Activated B cell treated with CpG ODN at 0.5 μM for 24 hours (primary cell): ENCODE data around the gene FRMD5. TPM values are rescaled to one million over a fixed set of nuclear protein-coding genes. Genes with fewer than 3 reads are reported as not detected.

Experiments
- ATAC-seq: fragments of 200-7000 bp; cut with Tn5 transposase; one replicate; pipeline ENCODE4 v1.10.0; 2021; ENCODE audit warnings: low read depth, mild to moderate bottlenecking, moderate library complexity
- CTCF ChIA-PET: fragments of 350-600 bp; sonication (Branson Sonifier 250); formaldehyde crosslinking; loops from one replicate; lab custom pipeline; 2021; ENCODE audit warnings: antibody characterized with exemption; lab: Charles Lee
- POLR2A ChIA-PET: fragments of 350-600 bp; sonication (Branson Sonifier 250); formaldehyde crosslinking; loops from one replicate; lab custom pipeline; 2021; ENCODE audit warnings: antibody characterized with exemption; lab: Charles Lee
- DNase-seq: peaks from one replicate; pipeline ENCODE4 v3.0.0; 2022
- H3K27ac Mint-ChIP-seq: one replicate; pipeline ENCODE4 v1.8.0; 2020; ENCODE audit warnings: mixed read lengths
- H3K27me3 Mint-ChIP-seq: one replicate; pipeline ENCODE4 v1.8.0; 2021; ENCODE audit warnings: mixed read lengths
- H3K36me3 Mint-ChIP-seq: one replicate; pipeline ENCODE4 v1.8.0; 2021; ENCODE audit warnings: low read depth, mixed read lengths
- H3K4me1 Mint-ChIP-seq: one replicate; pipeline ENCODE4 v1.8.0; 2021; ENCODE audit warnings: mixed read lengths
- H3K4me3 Mint-ChIP-seq: one replicate; pipeline ENCODE4 v1.8.0; 2020; ENCODE audit warnings: mild to moderate bottlenecking, mixed read lengths
- H3K9me3 Mint-ChIP-seq: one replicate; pipeline ENCODE4 v1.8.0; 2020; ENCODE audit warnings: mixed read lengths
- CTCF ChIP-seq: fragments of 200-600 bp; IDR thresholded peaks from one replicate; pipeline ENCODE4 v1.8.0; 2022; ENCODE audit warnings: antibody characterized with exemption, mild to moderate bottlenecking
- intact Hi-C: fragments of 100-400 bp; cut with micrococcal nuclease; formaldehyde crosslinking; loops from one replicate; pipeline ENCODE4 v1.15.1; 2024
- total RNA-seq: library from RNA; stranded (reverse); gene quantifications from 2 replicates; pipeline ENCODE4 v1.2.3, GENCODE V29; 2022

FRMD5 gene
- total RNA-seq, 1 donor from 2014 or later = 0.53 TPM

- Mint-ChIP-seq H3K4me3 (no peak overlapping the region), H3K4me1 (no peaks in the 10 kb centered on the region), H3K36me3 (no peaks in the 10 kb centered on the region), H3K9me3 (no peaks in the 10 kb centered on the region), H3K27ac (no peak overlapping the region), H3K27me3 (no peaks in the 10 kb centered on the region)
- no peak for TF ChIP-seq CTCF
- ATAC-seq = no peak
- POLR2A ChIA-PET = no interaction called here
- intact Hi-C loops = no loop called here
- CTCF ChIA-PET = no interaction called here
- DNase-seq = no peak
These were observed 278.8 kb downstream of the FRMD5 start for GRCh38 chr15:43916326-43916660.

GRCh38 chr15:43915631-43916325, 279.3 kb downstream of the FRMD5 start:
- POLR2A ChIA-PET = no interaction called here
- intact Hi-C loops = no loop called here
- H3K9me3 Mint-ChIP-seq = no peaks in the 10 kb centered on the region
- TF ChIP-seq CTCF = no peak
- no peak for DNase-seq
- no peak overlapping the region for H3K4me3 Mint-ChIP-seq
- H3K4me1 Mint-ChIP-seq = no peaks in the 10 kb centered on the region
- ATAC-seq = no peak
- CTCF ChIA-PET = no interaction called here
- no peaks in the 10 kb centered on the region for H3K27me3 Mint-ChIP-seq
- no peak overlapping the region for H3K27ac Mint-ChIP-seq
- H3K36me3 Mint-ChIP-seq = no peaks in the 10 kb centered on the region

DNA sequence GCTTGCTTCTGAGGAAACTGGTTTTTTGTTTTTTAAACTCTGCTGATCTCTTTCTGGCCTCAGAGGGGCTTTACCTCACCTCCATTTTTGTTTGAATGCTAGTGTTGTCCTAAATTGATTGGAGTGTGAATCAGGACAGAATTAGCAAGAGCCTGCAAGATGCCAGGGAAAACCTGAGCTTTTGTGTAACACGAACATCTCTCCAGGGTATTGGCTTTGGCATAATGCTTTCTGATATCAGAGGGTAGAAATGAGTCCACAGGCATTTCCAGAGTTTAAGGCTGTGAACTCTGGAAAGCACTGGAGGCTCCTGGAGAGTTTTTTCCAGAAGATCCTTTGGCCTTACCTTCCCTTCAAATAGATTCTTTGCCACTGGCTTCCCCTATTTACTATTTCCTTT, 281.1 kb downstream of the FRMD5 start:
- ATAC-seq (no peak), DNase-seq (no peak)
- ChIA-PET POLR2A (no interaction called here), CTCF (interaction anchor here (0.8 kb wide), 1 partner anchor 11 kb away, joined by 3 read pairs; no protein-coding TSS in a partner anchor)
- Mint-ChIP-seq H3K36me3 (no peaks in the 10 kb centered on the region), H3K27me3 (no peaks in the 10 kb centered on the region), H3K4me3 (no peak overlapping the region), H3K9me3 (no peaks in the 10 kb centered on the region), H3K27ac (no peak overlapping the region), H3K4me1 (no peaks in the 10 kb centered on the region)
- no peak for TF ChIP-seq CTCF
- intact Hi-C loops = no loop called here

GRCh38 chr15:43913026-43913780, 281.9 kb downstream of the FRMD5 start:
- Mint-ChIP-seq H3K9me3 (no peaks in the 10 kb centered on the region), H3K27ac (no peak overlapping the region), H3K4me1 (no peaks in the 10 kb centered on the region), H3K27me3 (no peaks in the 10 kb centered on the region), H3K4me3 (no peak overlapping the region), H3K36me3 (no peaks in the 10 kb centered on the region)
- DNase-seq (no peak), ATAC-seq (no peak)
- POLR2A ChIA-PET = no interaction called here
- intact Hi-C loops = no loop called here
- TF ChIP-seq CTCF = no peak
- CTCF ChIA-PET = interaction anchor here (0.8 kb wide), 1 partner anchor 10 kb away, joined by 3 read pairs; no protein-coding TSS in a partner anchor

GRCh38 chr15:43912208-43912607, 282.9 kb downstream of the FRMD5 start:
- CTCF ChIA-PET = no interaction called here
- intact Hi-C loops = no loop called here
- Mint-ChIP-seq H3K27ac (no peak overlapping the region), H3K27me3 (no peaks in the 10 kb centered on the region), H3K9me3 (no peaks in the 10 kb centered on the region), H3K4me3 (no peak overlapping the region), H3K4me1 (no peaks in the 10 kb centered on the region), H3K36me3 (no peaks in the 10 kb centered on the region)
- no peak for DNase-seq
- ATAC-seq = no peak
- POLR2A ChIA-PET = no interaction called here
- TF ChIP-seq CTCF = no peak
